ENCODE results near the gene ANKS1A. TPM values are rescaled to one million over a fixed set of nuclear protein-coding genes. Genes with fewer than 3 reads are reported as not detected.

Gene ANKS1A
- total RNA-seq, 1 experiment from 2014 or later, result 26.5 TPM

DNA sequence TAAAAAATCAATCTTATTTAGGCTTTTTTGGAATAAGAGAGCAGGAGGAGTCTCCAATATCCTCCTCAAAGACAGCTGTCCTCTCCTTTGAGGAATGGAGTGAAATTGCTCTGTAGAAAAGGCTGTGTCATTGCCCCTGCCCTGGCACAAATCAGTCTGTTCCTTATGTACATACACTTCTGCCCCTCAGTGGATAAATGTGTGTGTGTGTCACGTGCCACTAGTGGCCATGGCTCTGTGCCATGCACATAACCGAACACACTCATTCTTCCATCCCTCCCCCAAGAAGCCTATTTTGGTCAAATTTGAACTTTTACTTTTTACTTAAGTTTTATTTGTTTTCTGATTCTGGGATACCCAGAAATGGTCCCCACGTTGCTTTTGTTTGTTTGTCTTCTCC, 49.2 kb downstream of the ANKS1A start:
- no peak overlapping the region for H3K23ac ChIP-seq (ENCODE audit: insufficient read length, low read depth, low read length)
- 0 out of 7 replicates have a peak overlapping the region, but pooled peaks of 1 of the 3 experiments have one; percentile 17 for H3K27ac Mint-ChIP-seq
- peaks cover 5% of the 10 kb centered on the region for H3K79me1 ChIP-seq (ENCODE audit: insufficient read depth, low read depth, low read length, poor library complexity, severe bottlenecking)
- H2BK120ac ChIP-seq (ENCODE audit: low read depth, low read length, poor library complexity, severe bottlenecking), result no peak overlapping the region
- H4K91ac ChIP-seq (ENCODE audit: insufficient read length, low read depth, low read length), result no peak overlapping the region
- no peak overlapping the region for H3K4ac ChIP-seq (ENCODE audit: low read depth, low read length)
- TF ChIP-seq, protein P1, sequence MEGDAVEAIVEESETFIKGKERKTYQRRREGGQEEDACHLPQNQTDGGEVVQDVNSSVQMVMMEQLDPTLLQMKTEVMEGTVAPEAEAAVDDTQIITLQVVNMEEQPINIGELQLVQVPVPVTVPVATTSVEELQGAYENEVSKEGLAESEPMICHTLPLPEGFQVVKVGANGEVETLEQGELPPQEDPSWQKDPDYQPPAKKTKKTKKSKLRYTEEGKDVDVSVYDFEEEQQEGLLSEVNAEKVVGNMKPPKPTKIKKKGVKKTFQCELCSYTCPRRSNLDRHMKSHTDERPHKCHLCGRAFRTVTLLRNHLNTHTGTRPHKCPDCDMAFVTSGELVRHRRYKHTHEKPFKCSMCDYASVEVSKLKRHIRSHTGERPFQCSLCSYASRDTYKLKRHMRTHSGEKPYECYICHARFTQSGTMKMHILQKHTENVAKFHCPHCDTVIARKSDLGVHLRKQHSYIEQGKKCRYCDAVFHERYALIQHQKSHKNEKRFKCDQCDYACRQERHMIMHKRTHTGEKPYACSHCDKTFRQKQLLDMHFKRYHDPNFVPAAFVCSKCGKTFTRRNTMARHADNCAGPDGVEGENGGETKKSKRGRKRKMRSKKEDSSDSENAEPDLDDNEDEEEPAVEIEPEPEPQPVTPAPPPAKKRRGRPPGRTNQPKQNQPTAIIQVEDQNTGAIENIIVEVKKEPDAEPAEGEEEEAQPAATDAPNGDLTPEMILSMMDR (conservative IDR thresholded peaks at IDR 0.05), result no peak
- H3K27me3 ChIP-seq (ENCODE audit: insufficient read depth, low read length), result no peaks in the 10 kb centered on the region
- H3K56ac ChIP-seq (ENCODE audit: insufficient read length, low read depth, low read length), result no peak overlapping the region
- 0 out of 4 replicates have a peak, but pooled peaks cover 3 to 7% of the 10 kb centered on the region in 2 experiments for H3K4me1 Mint-ChIP-seq
- no peak overlapping the region for H4K5ac ChIP-seq (ENCODE audit: insufficient read length, low read depth, low read length)
- no peak overlapping the region for H3K27ac ChIP-seq (ENCODE audit: insufficient read length, low read depth, low read length)
- no peaks in the 10 kb centered on the region for H3K9me3 Mint-ChIP-seq
- peaks cover 0 to 4% (median 4%) of the 10 kb centered on the region in 3 experiments; a peak in 4 of 7 replicates for H3K36me3 Mint-ChIP-seq (ENCODE audit: insufficient read depth in 1 of 3, low read depth in 3 of 3)
- no peaks in the 10 kb centered on the region for H3K9me3 ChIP-seq (ENCODE audit: control insufficient read depth, low read depth, low read length)
- no peak overlapping the region for H2BK12ac ChIP-seq (ENCODE audit: insufficient read length, low read depth, low read length)
- H2BK5ac ChIP-seq (ENCODE audit: insufficient read length, low read length), result no peak overlapping the region
- no peak overlapping the region for H3T11ph ChIP-seq (ENCODE audit: low read length)
- H3K79me2 ChIP-seq (ENCODE audit: insufficient read depth, low read length), result no peaks in the 10 kb centered on the region; the same call in 1 of the 2 replicates
- H3K14ac ChIP-seq (ENCODE audit: insufficient read depth, low read length), result no peak overlapping the region
- no peak overlapping the region for H2AK5ac ChIP-seq (ENCODE audit: insufficient read length, low read length)
- no peak overlapping the region for H2AFZ ChIP-seq (ENCODE audit: low read length)
- no peak overlapping the region for H3K18ac ChIP-seq (ENCODE audit: insufficient read length, low read depth, low read length)
- no peak overlapping the region for H3K4me3 Mint-ChIP-seq
- H3K4me1 ChIP-seq (ENCODE audit: insufficient read depth, low read length), result no peaks in the 10 kb centered on the region
- H3K27me3 Mint-ChIP-seq (ENCODE audit: low read depth), result no peaks in the 10 kb centered on the region
- H2BK15ac ChIP-seq (ENCODE audit: low read depth, low read length), result no peak overlapping the region
- no peak overlapping the region for H3K9ac ChIP-seq (ENCODE audit: extremely low read depth, insufficient read length, low read length)
- no peak overlapping the region for H2BK20ac ChIP-seq (ENCODE audit: low read depth, low read length, poor library complexity, severe bottlenecking)
- no peaks in the 10 kb centered on the region for H3K23me2 ChIP-seq (ENCODE audit: insufficient read length, low read depth, low read length, poor library complexity, severe bottlenecking)
- WGBS (ENCODE audit: extremely low coverage, insufficient read length, low lambda C conversion rate), result no CpG with 5 or more reads among the region's 3 CpGs
- DNase-seq, result no peak
- no peak overlapping the region for H3K4me2 ChIP-seq (ENCODE audit: insufficient read depth, insufficient read length, low read length)
- no peak overlapping the region for H4K8ac ChIP-seq (replicated peaks; ENCODE audit: insufficient read length, low read depth, low read length)
- H4K20me1 ChIP-seq (ENCODE audit: control insufficient read depth, insufficient read depth, insufficient read length), result no peaks in the 10 kb centered on the region

All from H9 (cell line).